Measurements from ENCODE around the gene LRRC10B.

LRRC10B gene

DNA sequence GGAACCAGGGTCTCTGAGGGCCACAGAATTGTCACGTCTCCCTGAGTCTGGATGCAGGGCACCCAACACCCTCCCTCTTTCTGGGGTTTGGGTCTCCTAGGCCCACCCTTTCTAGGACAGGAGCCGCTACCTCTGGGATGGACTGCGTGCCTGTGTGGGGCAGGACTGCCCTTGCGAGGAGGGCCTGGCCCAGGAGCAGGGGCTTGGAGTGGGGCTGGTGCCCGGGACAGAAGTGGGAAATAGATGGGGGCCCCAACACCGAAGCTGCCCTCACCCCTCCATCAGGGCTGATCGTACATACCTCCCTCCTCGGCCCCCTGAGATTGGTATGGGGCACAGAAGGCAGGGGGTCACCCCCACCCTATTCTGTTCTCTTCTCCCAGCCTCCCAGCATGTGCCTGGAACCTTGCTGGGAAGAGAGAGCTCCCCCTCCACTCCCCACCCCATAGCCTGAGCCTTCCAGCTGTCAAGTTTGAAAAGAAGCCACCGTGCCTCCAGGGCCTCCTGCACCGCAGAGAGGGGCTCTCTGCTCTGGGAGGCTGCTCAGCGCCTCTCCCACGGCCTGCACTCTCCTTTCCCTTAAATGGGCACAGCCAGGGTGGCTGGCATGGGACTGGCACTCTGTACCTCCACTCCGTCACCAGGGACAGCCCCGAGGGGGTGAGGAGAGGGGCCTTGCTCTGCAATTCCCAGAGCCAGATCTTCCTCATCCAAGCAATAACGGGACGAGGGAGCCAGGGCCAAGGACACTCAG lies 1.8 kb downstream of the LRRC10B start:
- no peak for DNase-seq

- DNase-seq, result no peak
Observed at GRCh38 chr11:61510974-61511373, 2.4 kb downstream of the LRRC10B start.

- DNase-seq, result no peak
Observed at GRCh38 chr11:61511383-61511782, 2.8 kb downstream of the LRRC10B start.

DNA sequence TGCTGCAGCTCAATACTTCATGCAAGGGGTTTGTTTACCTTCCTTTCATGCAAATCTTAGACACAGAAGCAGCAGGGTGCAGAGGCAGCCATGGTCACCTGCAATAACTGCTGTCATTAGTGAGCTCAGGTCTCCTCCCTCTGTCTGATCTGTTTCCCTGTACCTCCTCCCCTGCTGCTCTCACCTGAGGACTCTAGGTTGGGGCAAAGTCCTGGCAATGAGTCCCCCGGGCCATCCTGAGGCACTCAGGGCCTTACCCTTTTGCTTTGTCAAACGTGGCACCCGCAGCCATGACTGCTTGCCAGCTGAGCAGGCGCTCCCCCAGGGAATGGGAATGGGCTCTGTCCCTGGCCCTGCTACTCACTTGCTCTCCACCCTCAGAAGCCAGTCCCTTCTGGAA lies 3.9 kb downstream of the LRRC10B start:
- DNase-seq, result no peak

DNA sequence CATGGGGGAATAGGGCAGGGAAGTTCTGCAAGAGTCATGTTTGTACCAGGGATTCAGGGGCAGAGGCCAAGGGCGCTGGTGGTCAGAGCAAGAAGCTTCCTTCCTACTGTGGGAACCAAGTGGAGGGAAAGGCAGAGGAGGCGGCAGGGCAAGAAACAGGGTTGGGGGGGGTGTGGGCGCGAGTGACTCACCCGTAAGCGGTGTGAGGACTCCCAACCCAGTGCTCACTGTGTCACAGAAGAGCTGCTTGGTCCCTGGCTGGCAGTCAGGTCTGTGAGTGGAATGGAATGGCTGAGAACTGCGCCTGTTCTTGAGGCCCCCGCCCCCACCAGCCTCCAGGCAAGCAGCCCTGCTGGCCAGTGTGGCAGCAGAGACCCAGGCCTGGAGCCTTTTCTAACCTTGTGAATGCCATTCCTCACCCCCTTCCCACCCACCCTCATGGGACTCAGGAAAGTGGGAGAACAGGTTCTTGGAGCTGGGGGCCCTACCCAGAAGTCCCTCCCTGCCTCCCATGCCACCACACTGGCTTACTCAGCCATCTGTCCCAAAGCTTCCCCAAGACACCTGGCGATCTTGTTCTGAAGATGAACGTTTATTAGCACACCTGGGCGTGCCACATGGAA lies 4.7 kb downstream of the LRRC10B start:
- no peak for DNase-seq

- DNase-seq, result no peak
Observed at GRCh38 chr11:61514050-61514917, 5.7 kb downstream of the LRRC10B start.

GRCh38 chr11:61515686-61516085 lies 7.1 kb downstream of the LRRC10B start:
- DNase-seq, result no peak

DNA sequence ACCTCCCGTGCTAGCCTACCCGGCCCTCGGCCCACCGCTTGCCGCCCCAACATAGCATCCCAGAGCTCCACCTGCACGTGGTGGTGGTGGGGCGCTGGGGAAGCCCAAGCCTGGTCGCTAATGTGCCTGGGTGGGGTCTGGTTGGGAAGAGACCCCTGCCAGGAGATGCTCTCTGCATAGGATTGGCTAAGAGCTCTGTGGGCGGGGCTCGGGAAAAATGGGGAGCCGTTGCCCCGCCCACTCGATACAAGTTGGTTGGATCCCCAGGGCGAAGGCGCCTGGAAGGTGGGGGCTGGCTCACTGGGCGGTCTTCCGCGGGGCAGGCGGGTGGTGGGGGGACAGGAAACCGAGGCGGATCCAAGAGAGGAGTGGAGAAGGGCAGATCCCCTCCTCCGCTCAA lies 7.6 kb downstream of the LRRC10B start:
- no peak for DNase-seq

GRCh38 chr11:61516675-61517572 lies 8.4 kb downstream of the LRRC10B start:
- peak; percentile 74 for DNase-seq

GRCh38 chr11:61518032-61518795 lies 9.7 kb downstream of the LRRC10B start:
- DNase-seq, result no peak

DNA sequence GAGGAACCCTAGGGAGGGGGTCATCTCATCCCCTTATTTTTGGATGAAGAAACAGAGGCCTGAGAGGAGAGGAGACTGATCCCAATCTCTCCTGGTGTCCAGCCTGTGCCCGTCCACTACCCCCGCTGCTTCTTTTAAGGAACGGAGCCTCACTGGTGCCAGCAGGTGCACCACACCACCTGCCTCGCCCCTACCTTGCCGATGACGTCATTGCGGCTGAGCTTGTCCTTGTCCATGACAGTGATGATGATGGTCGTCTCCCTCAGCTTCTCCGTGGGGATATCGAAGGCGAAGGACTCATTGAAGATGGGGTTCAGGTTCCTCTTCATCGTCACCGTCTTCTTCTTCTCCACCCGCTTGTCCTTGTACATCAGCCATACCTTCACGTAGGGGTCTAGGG lies 14.3 kb downstream of the LRRC10B start:
- DNase-seq, result no peak

DNA sequence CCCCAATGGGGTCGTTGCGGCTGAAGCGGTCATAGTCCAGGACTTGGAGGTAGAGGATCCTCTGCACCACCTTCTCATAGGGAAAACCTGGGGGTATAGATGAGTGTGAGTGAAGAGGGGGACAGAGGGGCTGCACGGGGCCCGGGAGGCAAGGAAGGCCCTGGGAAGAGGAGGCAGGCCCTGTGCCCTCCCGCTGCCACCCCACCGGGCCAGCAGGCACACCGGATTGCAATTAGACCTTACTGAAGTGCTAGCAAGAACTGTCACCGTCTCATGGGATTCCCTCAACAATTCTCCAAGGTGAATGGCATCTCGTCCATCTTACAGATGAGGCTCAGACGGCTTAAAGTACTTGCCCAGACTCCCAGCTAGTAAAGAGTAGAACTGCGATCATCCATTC lies 15.9 kb downstream of the LRRC10B start:
- no peak for DNase-seq

GRCh38 chr11:61524963-61525587 lies 16.5 kb downstream of the LRRC10B start:
- DNase-seq, result no peak

DNA sequence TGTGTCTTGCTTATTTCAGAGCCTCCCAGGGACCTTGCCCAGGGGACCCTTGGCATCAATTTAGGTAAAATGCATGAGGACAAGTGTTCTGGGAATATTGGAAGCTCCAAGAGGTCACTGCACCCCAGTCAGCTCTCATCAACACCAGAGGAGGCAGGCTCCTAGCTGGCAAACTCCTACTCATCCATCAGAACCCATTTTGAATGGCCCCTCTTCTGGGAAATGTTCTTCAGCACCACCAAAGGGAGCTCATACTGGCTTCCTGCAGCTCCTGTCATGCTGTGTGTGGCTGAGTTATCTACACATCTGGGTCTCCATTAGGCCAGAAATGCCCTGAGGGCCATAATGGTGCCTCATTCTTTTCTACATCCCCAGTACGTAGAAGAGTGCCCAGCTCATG lies 17.7 kb downstream of the LRRC10B start:
- no peak for DNase-seq

DNA sequence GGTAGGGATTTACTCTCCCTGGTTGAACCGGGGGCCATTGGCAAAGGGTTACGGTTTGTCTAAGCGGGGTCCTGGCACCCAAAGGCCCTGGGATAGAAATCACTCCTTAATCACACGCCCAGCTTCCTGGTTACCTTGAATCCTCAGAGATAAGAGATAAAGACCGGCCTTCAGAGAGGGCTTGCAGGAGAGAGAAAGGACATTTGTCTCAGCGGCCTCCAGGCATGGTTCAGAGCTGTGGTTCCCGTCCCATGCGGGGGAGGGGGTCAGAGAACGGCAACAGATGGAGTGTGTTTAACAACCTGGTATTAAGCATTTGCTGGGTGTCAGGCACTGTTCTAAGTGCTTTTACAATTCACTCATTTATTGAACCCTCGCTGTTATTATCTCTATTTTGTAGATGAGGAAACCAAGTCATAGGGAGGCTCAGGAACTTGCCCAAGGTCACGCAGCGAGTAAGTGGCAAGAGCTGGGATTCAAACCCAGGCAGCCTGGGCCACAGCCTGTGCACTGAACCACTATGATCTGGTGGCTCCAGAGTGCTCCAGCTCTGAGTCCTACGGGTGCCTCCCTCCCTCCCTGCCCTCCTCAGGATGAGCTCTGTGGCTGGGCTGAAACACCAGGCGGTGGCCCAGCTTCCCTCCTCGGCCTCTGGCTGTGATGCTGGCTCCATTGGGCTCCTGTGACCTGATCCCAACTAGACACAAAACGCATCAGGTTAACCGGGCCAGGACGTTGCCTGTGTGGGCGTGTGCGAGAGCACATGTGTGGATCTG lies 18.6 kb downstream of the LRRC10B start:
- DNase-seq, result no peak

GRCh38 chr11:61528114-61528513 lies 19.6 kb downstream of the LRRC10B start:
- DNase-seq, result no peak

- DNase-seq, result no peak
Observed at GRCh38 chr11:61529537-61530225, 21.1 kb downstream of the LRRC10B start.

GRCh38 chr11:61531044-61531443 lies 22.5 kb downstream of the LRRC10B start:
- DNase-seq, result no peak

DNA sequence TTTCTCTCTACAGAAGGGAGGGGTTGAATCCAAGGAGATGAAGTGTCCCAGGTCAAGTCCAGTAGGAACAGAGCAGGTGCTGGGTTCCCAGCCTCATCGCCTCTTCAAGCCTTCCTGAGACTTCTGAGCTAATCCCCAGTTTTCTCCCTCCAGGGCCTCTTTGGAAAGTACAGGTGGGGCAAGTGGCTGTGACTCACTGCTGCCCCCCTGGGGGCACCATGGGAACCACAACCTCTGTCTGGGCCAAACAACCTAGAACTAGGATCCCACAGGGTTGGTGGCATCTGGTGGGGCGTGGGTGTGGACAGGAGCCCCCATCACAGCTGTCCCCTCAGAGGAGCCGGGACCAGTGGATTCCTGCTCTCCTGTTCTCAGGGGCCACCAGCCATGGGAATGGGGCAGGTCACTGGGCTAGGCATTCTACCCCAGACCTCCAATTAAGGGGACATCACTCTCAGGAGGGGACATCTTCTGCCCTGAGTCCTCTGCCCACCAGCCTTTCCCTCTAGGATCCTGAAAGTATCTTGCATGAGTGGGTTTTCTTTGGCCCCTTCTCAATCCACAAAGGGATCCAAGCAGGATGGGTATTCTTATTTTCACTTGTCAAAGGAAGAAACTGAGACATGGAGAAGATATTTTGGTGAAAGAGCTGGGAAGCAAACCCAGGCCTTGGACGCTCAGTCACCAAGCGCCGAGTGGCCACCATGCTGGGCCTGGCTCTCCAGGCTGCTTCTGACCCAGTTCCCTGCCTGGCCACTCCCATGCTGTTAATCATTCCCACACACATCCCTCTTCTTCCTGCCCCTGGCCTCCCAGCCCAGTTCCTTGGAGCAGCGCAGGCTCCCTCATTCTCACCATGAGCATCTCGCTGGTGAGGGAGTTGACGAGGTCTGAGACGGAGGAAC lies 23.8 kb downstream of the LRRC10B start:
- DNase-seq, result peak; percentile 62
